ENCODE results near the gene XBP1.

- no peak for TF ChIP-seq POLR2A (IDR thresholded peaks at IDR 0.05)
- TF ChIP-seq CTCF (IDR thresholded peaks at IDR 0.05) = no peak
- no peak for TF ChIP-seq EP300 (IDR thresholded peaks at IDR 0.05)
Observed at GRCh38 chr22:28795932-28796856, 4.2 kb downstream of the XBP1 start.
